ENCODE results near the gene SORCS3. TPM values are rescaled to one million over a fixed set of nuclear protein-coding genes. Genes with fewer than 3 reads are reported as not detected.

Gene SORCS3
- total and polyA plus RNA-seq, 7 donors, result 0.15 to 1.1 (median 0.33) TPM; not detected in 2

DNA sequence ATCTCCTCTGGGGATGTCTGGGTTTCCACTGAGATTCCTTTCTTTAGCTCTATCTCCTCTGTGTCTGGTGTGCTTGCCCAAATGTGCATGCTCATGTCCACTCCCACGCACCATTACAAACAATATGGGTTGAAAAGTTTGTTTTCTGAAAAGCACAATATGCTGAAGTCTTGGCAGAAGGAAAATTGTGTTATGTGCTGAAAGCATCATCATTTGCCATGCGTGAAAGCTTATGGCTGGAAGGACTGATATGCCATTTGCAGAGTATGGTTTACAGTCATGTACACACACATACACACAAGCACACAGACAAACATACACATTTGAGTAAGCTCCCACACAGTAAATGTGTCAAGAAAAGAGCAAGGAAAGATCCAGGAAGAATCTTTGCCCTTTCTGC lies 231.6 kb downstream of the SORCS3 start:
- no peaks in the 10 kb centered on the region for H3K4me1 ChIP-seq
- no peaks in the 10 kb centered on the region for H3K27me3 ChIP-seq
- H3K9me3 ChIP-seq, result no peaks in the 10 kb centered on the region
- intact Hi-C loops (cut with DNase I), result no loop called here
- no peak for DNase-seq
- WGBS, 2 donors, result 80 to 81% methylated on average over 2 of the region's 2 CpGs
- H3K36me3 ChIP-seq, result no peaks in the 10 kb centered on the region
- no peak for TF ChIP-seq EP300 (IDR thresholded peaks at IDR 0.05)
- no peak for TF ChIP-seq POLR2AphosphoS5 (IDR thresholded peaks at IDR 0.05)
- TF ChIP-seq POLR2A (IDR thresholded peaks at IDR 0.05), result no peak
- TF ChIP-seq, protein P1, sequence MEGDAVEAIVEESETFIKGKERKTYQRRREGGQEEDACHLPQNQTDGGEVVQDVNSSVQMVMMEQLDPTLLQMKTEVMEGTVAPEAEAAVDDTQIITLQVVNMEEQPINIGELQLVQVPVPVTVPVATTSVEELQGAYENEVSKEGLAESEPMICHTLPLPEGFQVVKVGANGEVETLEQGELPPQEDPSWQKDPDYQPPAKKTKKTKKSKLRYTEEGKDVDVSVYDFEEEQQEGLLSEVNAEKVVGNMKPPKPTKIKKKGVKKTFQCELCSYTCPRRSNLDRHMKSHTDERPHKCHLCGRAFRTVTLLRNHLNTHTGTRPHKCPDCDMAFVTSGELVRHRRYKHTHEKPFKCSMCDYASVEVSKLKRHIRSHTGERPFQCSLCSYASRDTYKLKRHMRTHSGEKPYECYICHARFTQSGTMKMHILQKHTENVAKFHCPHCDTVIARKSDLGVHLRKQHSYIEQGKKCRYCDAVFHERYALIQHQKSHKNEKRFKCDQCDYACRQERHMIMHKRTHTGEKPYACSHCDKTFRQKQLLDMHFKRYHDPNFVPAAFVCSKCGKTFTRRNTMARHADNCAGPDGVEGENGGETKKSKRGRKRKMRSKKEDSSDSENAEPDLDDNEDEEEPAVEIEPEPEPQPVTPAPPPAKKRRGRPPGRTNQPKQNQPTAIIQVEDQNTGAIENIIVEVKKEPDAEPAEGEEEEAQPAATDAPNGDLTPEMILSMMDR (IDR thresholded peaks at IDR 0.05), result no peak
- no peak overlapping the region for H3K4me3 ChIP-seq
- no peak overlapping the region for H3K27ac ChIP-seq

DNA sequence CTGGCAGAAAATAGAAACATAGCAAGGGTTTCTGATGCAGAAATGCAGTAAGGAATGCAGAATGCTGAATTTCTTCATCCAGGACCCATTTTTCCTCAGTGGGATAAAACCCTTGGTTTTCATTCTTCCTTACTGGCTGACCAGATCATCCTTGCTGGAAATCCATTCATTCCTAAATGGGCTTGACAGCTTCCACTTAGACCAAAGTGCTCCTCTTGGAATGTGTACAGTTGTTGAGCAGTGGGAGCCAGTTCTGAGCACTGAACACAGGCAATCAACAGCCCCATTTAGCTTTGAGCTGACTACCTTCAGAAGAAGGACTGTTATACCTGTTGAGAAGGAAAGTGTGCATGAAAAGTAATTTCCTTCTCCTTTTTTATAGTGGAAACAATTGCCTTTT lies 232.1 kb downstream of the SORCS3 start:
- Histone ChIP-seq H3K36me3 (no peaks in the 10 kb centered on the region), H3K27me3 (no peaks in the 10 kb centered on the region), H3K4me1 (no peaks in the 10 kb centered on the region), H3K9me3 (no peaks in the 10 kb centered on the region), H3K27ac (no peak overlapping the region), H3K4me3 (no peak overlapping the region)
- intact Hi-C loops (cut with DNase I), result no loop called here
- TF ChIP-seq POLR2AphosphoS5 (IDR thresholded peaks at IDR 0.05) (no peak), POLR2A (IDR thresholded peaks at IDR 0.05) (no peak), EP300 (IDR thresholded peaks at IDR 0.05) (no peak)
- TF ChIP-seq, protein P1 (IDR thresholded peaks at IDR 0.05), result no peak
- no peak for DNase-seq

DNA sequence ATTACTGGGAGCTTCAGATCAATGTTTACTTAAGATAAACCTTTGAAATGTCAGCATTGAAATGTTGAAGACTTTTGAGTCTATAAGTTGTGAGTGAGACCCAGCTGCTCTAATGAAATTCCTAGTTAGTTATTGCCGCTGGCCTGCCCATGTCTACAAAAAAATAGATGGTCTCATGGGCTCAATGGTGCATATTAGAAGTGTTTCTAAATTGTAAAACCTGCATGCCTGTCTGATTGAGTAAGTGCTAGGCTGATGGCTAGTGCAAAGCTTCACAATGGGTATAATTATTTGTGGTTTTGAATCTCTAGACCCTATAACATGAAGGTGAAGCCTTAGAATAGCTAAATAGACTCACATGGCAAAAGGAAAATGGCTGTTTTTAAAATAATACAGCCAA lies 234.5 kb downstream of the SORCS3 start:
- Histone ChIP-seq H3K4me1 (no peaks in the 10 kb centered on the region), H3K36me3 (no peaks in the 10 kb centered on the region), H3K9me3 (no peaks in the 10 kb centered on the region), H3K27me3 (no peaks in the 10 kb centered on the region), H3K27ac (no peak overlapping the region), H3K4me3 (no peak overlapping the region)
- intact Hi-C loops (cut with DNase I), result no loop called here
- WGBS, 2 donors, result 77 to 78% methylated on average over 1 of the region's 1 CpG
- DNase-seq, result no peak
- TF ChIP-seq EP300 (IDR thresholded peaks at IDR 0.05) (no peak), POLR2AphosphoS5 (IDR thresholded peaks at IDR 0.05) (no peak), POLR2A (IDR thresholded peaks at IDR 0.05) (no peak)
- TF ChIP-seq, protein P1 (IDR thresholded peaks at IDR 0.05), result no peak

DNA sequence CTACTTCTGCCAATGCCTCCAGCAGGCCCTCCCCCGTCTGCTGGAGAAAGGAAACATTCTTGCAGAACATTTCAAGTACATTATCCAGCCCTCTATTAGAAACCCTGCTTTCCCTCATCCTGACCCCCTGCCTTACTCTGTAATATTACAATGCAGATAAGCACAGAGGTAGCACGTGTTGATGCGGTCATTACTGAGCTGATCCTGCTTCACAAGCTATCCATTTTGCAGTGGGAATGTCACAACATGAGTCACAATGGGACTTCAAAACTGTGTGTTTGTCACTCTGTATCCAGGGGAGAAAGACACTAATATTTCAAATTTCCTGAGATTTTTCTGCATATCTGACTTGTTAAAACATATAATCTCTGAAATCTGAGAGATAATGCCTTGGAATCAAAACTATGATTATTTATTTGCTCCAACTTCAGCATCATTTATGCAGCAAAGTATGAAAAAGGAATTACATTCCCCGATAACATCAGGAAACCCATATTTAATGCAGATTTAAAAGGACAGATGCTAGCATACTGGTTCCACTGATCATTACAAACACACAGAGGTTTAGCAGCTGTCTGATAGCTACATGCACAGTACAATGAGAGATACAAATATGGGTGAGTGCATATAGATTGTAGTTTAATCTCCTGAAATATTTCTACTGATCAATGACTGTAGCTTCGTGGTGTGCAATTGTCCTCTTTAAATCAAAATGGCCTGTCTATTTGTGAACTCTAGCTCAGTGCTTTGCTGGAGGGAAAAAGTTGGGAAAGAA lies 239.7 kb downstream of the SORCS3 start:
- Histone ChIP-seq H3K9me3 (no peaks in the 10 kb centered on the region), H3K27me3 (no peaks in the 10 kb centered on the region), H3K27ac (no peak overlapping the region), H3K4me3 (no peak overlapping the region), H3K4me1 (no peaks in the 10 kb centered on the region), H3K36me3 (no peaks in the 10 kb centered on the region)
- intact Hi-C loops (cut with DNase I), result no loop called here
- DNase-seq, result no peak
- 71 to 79% methylated on average over 5 of the region's 5 CpGs for WGBS, 2 donors
- TF ChIP-seq, protein P1 (IDR thresholded peaks at IDR 0.05), result no peak
- TF ChIP-seq POLR2A (IDR thresholded peaks at IDR 0.05) (no peak), POLR2AphosphoS5 (IDR thresholded peaks at IDR 0.05) (no peak), EP300 (IDR thresholded peaks at IDR 0.05) (no peak)

DNA sequence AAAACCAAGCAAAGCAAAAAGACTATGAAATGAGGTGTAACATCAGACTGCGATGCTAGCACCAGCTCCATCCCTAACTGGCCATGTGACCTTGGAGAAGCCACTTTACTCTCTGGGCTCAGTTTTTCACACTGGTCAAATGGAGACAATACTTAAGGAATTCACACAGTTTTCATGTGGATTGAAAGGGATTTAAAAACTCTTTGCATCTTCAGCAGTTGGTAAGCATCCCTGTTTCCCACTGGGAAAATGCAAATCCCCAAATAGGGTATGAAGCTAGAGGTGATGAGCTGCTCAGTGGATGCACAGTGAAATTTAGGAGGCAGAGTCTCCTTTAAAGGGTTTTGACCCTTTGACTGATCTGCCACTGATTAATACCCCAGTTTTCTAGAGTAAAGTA lies 240.7 kb downstream of the SORCS3 start:
- intact Hi-C loops (cut with DNase I), result no loop called here

More for the DNA sequence above, 240.7 kb downstream of the SORCS3 start:
- Histone ChIP-seq H3K4me3 (no peak overlapping the region), H3K27ac (no peak overlapping the region), H3K9me3 (no peaks in the 10 kb centered on the region), H3K4me1 (no peaks in the 10 kb centered on the region), H3K27me3 (no peaks in the 10 kb centered on the region), H3K36me3 (no peaks in the 10 kb centered on the region)
- TF ChIP-seq POLR2AphosphoS5 (IDR thresholded peaks at IDR 0.05) (no peak), POLR2A (IDR thresholded peaks at IDR 0.05) (no peak), EP300 (IDR thresholded peaks at IDR 0.05) (no peak)
- TF ChIP-seq, protein P1 (IDR thresholded peaks at IDR 0.05), result no peak
- DNase-seq, result no peak
- 78 to 80% methylated on average over 1 of the region's 1 CpG for WGBS, 2 donors

All from sigmoid colon (tissue), 7 donors.